Measurements from ENCODE around the gene SERTAD1.
"Not testable (repeated sequence)": the region's sequence is repeated elsewhere in the genome, so short reads cannot be mapped to it uniquely, and the experiment has no call there.

SERTAD1 gene

GRCh38 chr19:40425450-40426287, at the start of gene SERTAD1:
TSS of gene SERTAD1 (minus strand) at chr19:40425992. CDS start at chr19:40423546, 2,446 bp downstream.
- peak; percentile 100 for DNase-seq

- no peak for DNase-seq
Observed at GRCh38 chr19:40474737-40475136, 48.9 kb upstream of the SERTAD1 start.

- DNase-seq = no peak
Observed at GRCh38 chr19:40472516-40472915, 46.7 kb upstream of the SERTAD1 start.

- no peak for DNase-seq
Observed at GRCh38 chr19:40471111-40471510, 45.3 kb upstream of the SERTAD1 start.

- no peak for DNase-seq
Observed at GRCh38 chr19:40469011-40469410, 43.2 kb upstream of the SERTAD1 start.

- DNase-seq = no peak
Observed at GRCh38 chr19:40466985-40467734, 41.4 kb upstream of the SERTAD1 start, which contains the start of gene SPTBN4. TSS of gene SPTBN4 (plus strand) at chr19:40467001. CDS start at chr19:40472622, 5,621 bp downstream.

- no peak for DNase-seq
Observed at GRCh38 chr19:40466219-40466984, 40.6 kb upstream of the SERTAD1 start.

- DNase-seq = peak; percentile 99
Observed at GRCh38 chr19:40465557-40466218, 39.9 kb upstream of the SERTAD1 start, which contains the start of gene BLVRB. TSS of gene BLVRB (minus strand) at chr19:40465745. CDS start at chr19:40465688, 57 bp downstream.

GRCh38 chr19:40465025-40465556, 39.3 kb upstream of the SERTAD1 start:
- DNase-seq = no peak

GRCh38 chr19:40464059-40465024, 38.5 kb upstream of the SERTAD1 start:
- DNase-seq = peak; percentile 93

GRCh38 chr19:40463587-40464037, 37.8 kb upstream of the SERTAD1 start:
- DNase-seq = not testable (repeated sequence)

GRCh38 chr19:40461669-40462221, 36.0 kb upstream of the SERTAD1 start:
- no peak for DNase-seq

- no peak for DNase-seq
Observed at GRCh38 chr19:40460185-40460584, 34.4 kb upstream of the SERTAD1 start.

- DNase-seq = no peak
Observed at GRCh38 chr19:40458597-40458974, 32.8 kb upstream of the SERTAD1 start.

GRCh38 chr19:40457953-40458596, 32.3 kb upstream of the SERTAD1 start:
- DNase-seq = no peak

GRCh38 chr19:40457048-40457447, 31.3 kb upstream of the SERTAD1 start:
- DNase-seq = no peak

GRCh38 chr19:40453943-40454342, 28.2 kb upstream of the SERTAD1 start:
- not testable (repeated sequence) for DNase-seq

- DNase-seq = no peak
Observed at GRCh38 chr19:40453151-40453735, 27.5 kb upstream of the SERTAD1 start.

GRCh38 chr19:40452016-40452415, 26.2 kb upstream of the SERTAD1 start:
- DNase-seq = no peak

GRCh38 chr19:40450664-40451063, 24.9 kb upstream of the SERTAD1 start:
- no peak for DNase-seq

Data from islet precursor cell (in vitro differentiated cells).